NCI-H128 (cell line): ENCODE results near the gene MS4A4E.
"Not testable (repeated sequence)": the region's sequence is repeated elsewhere in the genome, so short reads cannot be mapped to it uniquely, and the experiment has no call there.

Experiments
- DNase-seq: peaks from one replicate; lab custom pipeline; 2025; ENCODE audit not compliant: unreplicated experiment; lab: John Stamatoyannopoulos, UW

Gene MS4A4E

DNA sequence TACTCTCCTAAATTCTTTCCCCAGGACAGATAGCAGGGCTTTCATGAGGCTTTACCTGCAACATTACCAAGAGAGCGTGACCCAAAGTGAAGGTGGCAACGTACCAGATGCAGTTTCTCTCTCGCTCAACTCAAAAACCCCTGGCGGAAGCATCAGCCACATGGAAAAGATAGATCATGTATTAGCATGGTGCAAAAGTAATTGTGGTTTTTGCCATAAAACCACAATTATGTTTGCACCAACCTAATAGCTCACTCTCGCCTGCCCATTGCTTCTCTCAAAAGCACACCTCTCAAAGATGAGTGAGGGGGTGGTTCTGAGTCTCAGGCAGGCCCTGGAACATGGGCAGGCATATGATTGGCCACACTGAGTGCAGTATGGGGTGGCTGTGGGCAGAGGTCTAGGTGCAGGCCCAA lies 67.1 kb downstream of the MS4A4E start:
- no peak for DNase-seq

GRCh38 chr11:60172011-60172410 lies 70.9 kb downstream of the MS4A4E start:
- DNase-seq: no peak

DNA sequence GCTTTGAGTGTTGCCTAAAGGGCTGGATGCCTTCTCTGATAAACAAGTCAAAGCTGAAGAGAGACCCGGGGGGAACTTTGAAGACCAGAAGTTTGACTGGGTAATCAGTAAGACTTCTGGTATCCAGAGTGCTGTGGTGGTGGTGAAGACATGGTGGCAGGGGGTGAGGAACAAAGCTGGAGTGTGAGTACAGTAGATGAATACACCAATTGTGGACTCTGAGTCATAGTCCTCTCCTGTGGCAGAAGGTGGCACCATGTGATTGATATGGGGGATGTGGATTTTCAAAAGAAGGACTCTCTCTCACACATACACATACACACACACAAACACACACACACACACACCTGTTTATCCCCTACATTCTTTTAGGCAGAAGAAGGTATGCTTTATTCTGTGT lies 72.4 kb downstream of the MS4A4E start:
- no peak for DNase-seq

- no peak for DNase-seq
Observed at GRCh38 chr11:60169264-60169915, 73.5 kb downstream of the MS4A4E start.

DNA sequence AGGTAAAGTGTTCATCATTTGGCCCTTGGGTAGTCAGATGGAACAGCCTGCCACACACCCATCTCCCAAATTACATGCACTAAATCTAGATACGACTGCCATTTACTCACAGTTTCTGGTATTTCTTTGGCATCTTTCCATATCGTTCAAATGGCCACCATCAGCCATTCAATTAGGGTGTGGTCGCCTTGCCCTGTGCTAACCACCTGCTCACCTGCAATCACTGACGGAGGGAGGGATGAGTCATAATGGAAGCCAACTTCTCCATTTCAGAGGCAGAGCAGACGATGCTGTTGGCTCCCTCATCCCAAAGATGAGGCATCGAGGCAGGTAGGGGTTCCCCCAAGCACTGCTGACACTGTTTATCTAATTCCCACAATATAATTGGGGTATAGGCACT lies 74.6 kb downstream of the MS4A4E start:
- DNase-seq: no peak

GRCh38 chr11:60165951-60166350 lies 77.0 kb downstream of the MS4A4E start:
- no peak for DNase-seq

GRCh38 chr11:60165538-60165937 lies 77.4 kb downstream of the MS4A4E start:
- no peak for DNase-seq

GRCh38 chr11:60164550-60165075 lies 78.3 kb downstream of the MS4A4E start:
- no peak for DNase-seq

DNA sequence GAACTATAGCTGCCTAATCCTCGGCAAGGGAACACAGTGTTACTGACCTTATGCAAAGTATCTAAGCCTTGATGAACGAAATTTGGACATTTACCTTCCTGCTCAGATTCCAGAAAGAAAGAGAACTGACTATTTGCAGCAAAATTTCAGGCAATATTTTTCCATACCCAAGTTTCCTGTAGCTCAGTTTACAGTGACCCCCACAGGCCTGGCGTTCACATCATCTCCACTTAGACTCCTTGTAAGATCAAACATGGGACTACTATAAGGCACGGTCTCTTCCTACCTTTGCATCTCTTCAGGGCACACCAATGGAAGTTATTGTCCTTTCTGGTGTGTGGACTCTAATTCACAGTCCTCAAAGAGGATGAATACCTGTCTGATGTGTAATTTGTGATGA lies 81.2 kb downstream of the MS4A4E start:
- DNase-seq: no peak

DNA sequence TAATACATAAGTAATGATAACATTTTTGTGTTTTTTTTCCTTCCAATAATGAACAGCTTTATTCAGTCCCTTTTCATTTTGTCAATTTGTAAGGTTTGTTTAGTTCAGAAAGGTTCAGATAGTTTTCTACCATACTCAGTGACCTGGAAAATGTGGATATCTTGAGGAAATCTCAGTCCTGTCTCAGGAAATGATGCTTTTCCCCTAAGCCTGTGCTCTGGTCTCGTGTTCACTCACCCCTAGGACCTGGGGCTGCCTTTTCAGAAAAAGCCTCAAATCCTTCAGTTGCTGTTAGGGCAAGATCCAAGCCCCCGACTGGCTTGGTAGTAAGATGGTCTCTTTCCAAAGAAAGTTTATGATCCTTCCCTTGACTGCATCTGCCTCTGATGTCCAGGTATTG lies 81.8 kb downstream of the MS4A4E start:
- no peak for DNase-seq

- no peak for DNase-seq
Observed at GRCh38 chr11:60159868-60160267, 83.1 kb downstream of the MS4A4E start.

DNA sequence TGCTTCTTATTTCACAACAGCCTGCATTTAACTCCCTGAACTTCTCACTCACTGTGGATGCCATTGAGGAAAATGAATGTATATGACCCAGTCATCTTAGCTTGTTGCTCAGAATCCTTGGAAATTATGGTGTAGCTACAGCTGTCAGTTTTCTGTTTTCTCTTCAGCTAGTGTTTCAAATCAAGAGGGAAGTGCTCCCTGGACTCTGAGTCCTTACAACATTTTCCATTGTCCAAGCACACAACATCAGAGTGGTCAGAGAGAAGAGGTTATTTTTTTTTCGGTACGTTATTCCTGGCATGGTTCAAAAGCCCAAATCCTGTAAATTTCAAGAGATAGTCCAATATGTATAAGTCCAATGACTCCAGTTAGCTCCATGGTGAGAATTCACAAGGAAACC lies 83.7 kb downstream of the MS4A4E start:
- DNase-seq: no peak

DNA sequence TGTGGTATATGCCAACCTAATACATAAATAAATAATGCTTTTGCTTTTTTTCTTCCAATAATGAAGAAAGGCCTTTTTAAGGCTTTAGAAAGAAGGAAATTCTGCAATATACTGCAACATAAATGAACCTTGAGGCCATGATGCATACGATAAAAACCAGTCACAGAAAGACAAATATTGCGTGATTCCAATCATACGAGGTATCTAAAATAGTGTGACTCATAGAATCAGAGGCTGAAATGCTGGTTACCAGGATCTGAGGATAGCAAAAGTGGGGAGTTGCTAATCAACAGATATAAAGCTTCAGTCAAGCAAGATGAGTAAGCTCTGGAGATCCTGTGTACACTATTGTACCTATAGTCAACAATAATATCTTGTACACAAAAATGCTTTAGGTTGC lies 84.3 kb downstream of the MS4A4E start:
- no peak for DNase-seq

GRCh38 chr11:60155931-60156330 lies 87.0 kb downstream of the MS4A4E start:
- DNase-seq: no peak

DNA sequence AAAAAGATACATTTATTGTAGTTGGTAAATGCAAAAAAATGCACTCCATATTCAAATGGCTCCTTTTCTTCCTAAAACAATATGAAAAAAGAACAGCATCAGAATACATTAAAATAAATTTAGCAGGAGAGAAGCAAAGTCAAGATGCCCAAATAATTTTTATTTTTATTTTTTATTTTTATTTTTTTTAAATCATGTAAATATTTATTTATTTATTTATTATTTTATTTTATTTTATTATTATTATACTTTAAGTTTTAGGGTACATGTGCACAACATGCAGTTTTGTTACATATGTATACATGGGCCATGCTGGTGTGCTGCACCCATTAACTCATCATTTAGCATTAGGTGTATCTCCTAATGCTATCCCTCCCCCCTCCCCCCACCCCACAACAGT lies 90.2 kb downstream of the MS4A4E start:
- not testable (repeated sequence) for DNase-seq

GRCh38 chr11:60150279-60150678 lies 92.7 kb downstream of the MS4A4E start:
- DNase-seq: no peak
